ELF-1 (cell line): ENCODE measurements around the gene SMAD4.
"Not testable (repeated sequence)": the region's sequence is repeated elsewhere in the genome, so short reads cannot be mapped to it uniquely, and the experiment has no call there.

Source experiments
- DNase-seq: peaks from one replicate; pipeline ENCODE4 v3.0.0-alpha.2; 2016; ENCODE audit warnings: low read depth, low spot score

Gene SMAD4

GRCh38 chr18:51070545-51070944 lies 40.5 kb downstream of the SMAD4 start:
- no peak for DNase-seq

- DNase-seq, result no peak
Measured at GRCh38 chr18:51072586-51073313, 42.7 kb downstream of the SMAD4 start.

GRCh38 chr18:51074605-51075004 lies 44.6 kb downstream of the SMAD4 start:
- no peak for DNase-seq

GRCh38 chr18:51076503-51076902 lies 46.5 kb downstream of the SMAD4 start:
- DNase-seq, result no peak

GRCh38 chr18:51077217-51077616 lies 47.2 kb downstream of the SMAD4 start:
- no peak for DNase-seq

GRCh38 chr18:51078026-51078425 lies 48.0 kb downstream of the SMAD4 start:
- no peak for DNase-seq

- peak; percentile 37 for DNase-seq
Measured at GRCh38 chr18:51082571-51083267, 52.7 kb downstream of the SMAD4 start.

- DNase-seq, result no peak
Measured at GRCh38 chr18:51083398-51083797, 53.4 kb downstream of the SMAD4 start.

- DNase-seq, result no peak
Measured at GRCh38 chr18:51088410-51088809, 58.4 kb downstream of the SMAD4 start.

- no peak for DNase-seq
Measured at GRCh38 chr18:51089691-51090090, 59.7 kb downstream of the SMAD4 start.

GRCh38 chr18:51091270-51091669 lies 61.3 kb downstream of the SMAD4 start:
- DNase-seq, result no peak

- DNase-seq, result no peak
Measured at GRCh38 chr18:51092117-51092516, 62.1 kb downstream of the SMAD4 start.

- not testable (repeated sequence) for DNase-seq
Measured at GRCh38 chr18:51092967-51093366, 63.0 kb downstream of the SMAD4 start.

- no peak for DNase-seq
Measured at GRCh38 chr18:51097021-51097822, 67.2 kb downstream of the SMAD4 start.

- DNase-seq, result peak; percentile 71
Measured at GRCh38 chr18:51098082-51098481, 68.1 kb downstream of the SMAD4 start.

- DNase-seq, result no peak
Measured at GRCh38 chr18:51098513-51098912, 68.5 kb downstream of the SMAD4 start.

- DNase-seq, result no peak
Measured at GRCh38 chr18:51100385-51101120, 70.5 kb downstream of the SMAD4 start.

- DNase-seq, result no peak
Measured at GRCh38 chr18:51107082-51107481, 77.1 kb downstream of the SMAD4 start.

- no peak for DNase-seq
Measured at GRCh38 chr18:51107598-51108305, 77.7 kb downstream of the SMAD4 start.

GRCh38 chr18:51108330-51108729 lies 78.3 kb downstream of the SMAD4 start:
- DNase-seq, result no peak
